NCI-H524 (cell line): ENCODE data around the gene DNM1L.

Source experiments
- DNase-seq, 2 experiments: peaks; one replicate each; lab custom pipeline; 2025; lab: John Stamatoyannopoulos, UW

Gene DNM1L

DNA sequence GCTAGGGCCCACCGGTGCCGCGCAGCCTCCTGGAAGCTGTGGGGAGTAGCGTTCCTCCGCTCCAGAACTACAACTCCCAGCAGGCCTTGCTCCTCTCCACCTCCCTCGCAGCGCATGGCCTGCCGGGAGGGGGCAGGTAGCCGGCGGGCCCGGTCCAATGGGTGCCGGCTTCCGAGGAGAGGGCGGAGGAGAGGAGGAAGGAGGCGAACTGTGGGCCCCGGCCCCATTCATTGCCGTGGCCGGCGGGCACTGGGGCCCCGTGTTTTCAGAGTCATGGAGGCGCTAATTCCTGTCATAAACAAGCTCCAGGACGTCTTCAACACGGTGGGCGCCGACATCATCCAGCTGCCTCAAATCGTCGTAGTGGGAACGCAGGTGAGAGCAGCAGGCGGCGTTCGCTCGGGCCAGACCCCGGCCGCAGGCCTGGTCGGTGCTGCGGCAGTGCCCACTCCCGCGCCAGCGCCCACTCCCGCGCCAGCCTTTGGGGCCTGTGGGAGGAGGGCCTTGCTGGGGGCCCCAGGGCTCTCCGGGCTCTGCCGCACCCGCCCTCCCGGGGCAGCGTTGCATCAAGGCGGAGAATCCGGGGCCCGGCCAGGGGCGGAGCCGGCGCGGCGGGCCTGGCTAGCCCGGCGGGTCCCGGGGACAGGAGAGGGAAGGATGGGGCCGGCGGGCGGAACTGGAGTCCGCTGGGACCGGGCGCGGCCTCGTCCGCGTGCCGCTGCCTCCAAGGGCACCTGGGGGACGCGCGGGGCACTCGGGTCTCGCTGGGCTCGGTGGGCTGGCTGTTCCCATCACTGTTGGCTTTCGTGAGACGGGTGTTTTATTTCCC is at the start of gene DNM1L:
Gene DNM1L (plus strand): TSS at position 211 of the 829 bp plus-strand sequence. CDS start 63 bp downstream, at position 274.
- DNase-seq: peak; percentile 86 to 94

GRCh38 chr12:32641287-32641901 is 37.7 kb upstream of the DNM1L start:
- no peak for DNase-seq

DNA sequence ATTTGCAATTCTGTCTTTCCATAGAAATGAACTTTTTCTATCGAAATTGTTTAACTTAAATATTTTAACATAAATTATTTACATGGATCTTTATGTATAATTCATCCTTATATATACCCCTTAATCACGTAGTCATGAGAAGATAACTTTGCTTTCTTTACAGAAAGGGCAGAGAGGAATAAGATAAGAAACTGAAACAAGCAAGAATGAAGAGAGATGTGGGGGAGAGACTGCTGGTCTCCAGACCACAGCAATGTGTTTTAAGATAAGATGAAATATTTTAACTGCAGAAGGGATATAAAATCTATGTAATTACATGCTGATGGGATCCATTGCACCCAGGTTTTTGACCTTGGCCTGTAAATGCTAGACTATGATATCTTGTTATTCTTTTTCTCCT is 34.7 kb upstream of the DNM1L start:
- DNase-seq: no peak

GRCh38 chr12:32647275-32647674 is 31.8 kb upstream of the DNM1L start:
- no peak for DNase-seq

DNA sequence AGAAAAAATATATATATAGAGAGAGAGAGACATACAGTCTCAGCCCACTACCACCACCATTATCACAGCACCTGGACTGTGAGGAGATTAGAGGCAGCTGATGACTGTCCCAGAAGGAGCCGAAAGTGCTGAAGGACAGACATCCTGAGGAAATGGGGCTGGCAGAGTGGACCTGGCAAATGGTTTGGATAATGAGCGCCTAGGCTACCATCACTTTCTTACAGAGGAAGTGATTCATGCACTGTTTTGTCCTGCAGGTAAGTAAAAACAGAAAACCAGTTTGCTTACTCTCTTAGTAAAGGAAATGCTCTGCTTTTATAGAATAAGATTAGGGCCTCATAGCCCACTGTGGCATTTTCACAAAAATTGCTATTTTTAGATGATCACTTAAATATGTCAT is 28.6 kb upstream of the DNM1L start:
- no peak for DNase-seq

DNA sequence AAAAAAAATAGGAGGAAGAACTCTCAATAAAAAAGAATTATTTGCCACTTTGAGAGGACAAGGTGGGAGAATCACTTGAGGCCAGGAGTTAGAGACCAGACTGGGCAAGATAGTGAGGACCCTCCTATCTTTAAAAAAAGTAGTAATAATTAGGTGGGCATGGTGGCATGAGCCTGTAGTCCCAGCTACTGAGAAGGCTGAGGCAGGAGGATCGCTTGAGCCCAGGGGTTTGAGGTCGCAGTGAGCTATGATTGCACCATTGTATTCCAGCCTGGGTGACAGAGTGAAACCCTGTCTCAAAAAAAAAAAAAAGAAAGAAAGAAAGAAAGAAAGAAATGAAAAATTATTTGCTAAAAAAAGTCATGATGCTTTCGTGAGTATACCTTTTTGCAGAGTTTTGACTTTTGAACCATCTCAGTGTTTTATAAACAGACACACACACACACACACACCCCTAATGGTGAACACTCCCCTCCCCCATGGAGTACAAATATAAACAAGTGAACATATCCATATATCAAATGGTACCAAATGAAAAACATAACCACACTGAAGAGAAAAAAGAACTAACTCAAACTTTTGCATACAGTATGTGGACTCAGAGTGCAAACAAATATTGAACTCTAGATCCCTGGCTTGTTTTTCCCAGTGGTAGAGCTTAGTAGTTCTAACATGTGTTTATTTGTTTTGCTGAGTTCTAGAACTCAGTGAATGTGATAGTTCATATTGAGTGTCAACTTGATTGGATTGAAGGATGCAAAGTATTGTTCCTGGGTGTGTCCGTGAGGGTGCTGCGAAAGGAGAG is 27.7 kb upstream of the DNM1L start:
- DNase-seq: no peak

GRCh38 chr12:32651956-32652210 is 27.2 kb upstream of the DNM1L start:
- DNase-seq: no peak

DNA sequence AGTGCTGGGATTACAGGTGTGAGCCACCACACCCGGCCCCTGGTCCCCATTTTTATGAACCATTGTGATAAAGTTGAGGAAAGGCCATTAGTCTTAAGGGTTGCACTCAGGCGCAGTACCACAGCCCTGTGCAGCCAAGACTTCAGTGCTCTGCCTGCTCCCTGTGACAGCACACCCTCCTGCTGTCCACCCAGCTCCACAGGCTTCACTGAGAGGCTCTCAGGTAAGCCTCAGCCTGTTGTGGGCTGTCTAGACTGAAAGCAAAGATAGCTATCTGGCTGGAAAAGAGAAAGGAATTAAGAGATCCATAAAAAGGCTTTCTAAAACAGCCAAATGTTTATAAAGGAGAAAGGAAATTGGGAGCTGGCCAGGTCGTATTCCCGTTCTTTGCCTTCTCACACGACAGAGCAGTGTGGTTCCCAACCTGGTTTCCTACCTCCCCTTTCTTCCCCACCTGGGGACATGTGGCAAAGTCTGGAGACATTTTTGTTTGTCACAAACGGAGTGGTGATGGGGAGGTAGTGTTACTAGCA is 19.1 kb upstream of the DNM1L start:
- no peak for DNase-seq

DNA sequence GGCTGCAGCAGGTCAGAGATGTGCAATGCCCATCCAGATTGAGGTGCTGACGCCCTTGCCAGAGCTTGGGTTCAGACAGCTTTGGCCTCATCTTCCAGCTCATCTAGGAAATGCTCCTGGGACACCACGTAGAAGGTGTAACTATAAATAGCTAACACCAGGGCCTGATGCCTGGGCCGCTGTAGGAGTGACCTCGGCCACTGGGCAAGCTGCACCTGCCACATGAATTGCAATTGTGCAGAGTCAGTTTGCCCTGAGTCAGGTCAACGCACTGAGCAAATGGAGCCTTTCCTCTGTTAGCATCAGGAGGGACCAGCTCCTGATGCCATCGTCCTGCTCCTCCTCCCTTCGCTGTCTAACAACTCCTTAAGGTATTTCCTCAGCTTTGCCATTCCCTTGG is 17.4 kb upstream of the DNM1L start:
- no peak for DNase-seq

GRCh38 chr12:32662665-32663064 is 16.4 kb upstream of the DNM1L start:
- DNase-seq: no peak

GRCh38 chr12:32666018-32666417 is 13.1 kb upstream of the DNM1L start:
- DNase-seq: no peak

GRCh38 chr12:32669584-32669983 is 9.5 kb upstream of the DNM1L start:
- DNase-seq: no peak

- DNase-seq: peak; percentile 45 to 85
Observed at GRCh38 chr12:32671930-32672780, 6.9 kb upstream of the DNM1L start.

GRCh38 chr12:32679920-32680237 is 778 bp downstream of the DNM1L start:
- DNase-seq: peak in 1 of 2 experiments; percentile 56

- no peak for DNase-seq
Observed at GRCh38 chr12:32680787-32681186, 1.7 kb downstream of the DNM1L start.

DNA sequence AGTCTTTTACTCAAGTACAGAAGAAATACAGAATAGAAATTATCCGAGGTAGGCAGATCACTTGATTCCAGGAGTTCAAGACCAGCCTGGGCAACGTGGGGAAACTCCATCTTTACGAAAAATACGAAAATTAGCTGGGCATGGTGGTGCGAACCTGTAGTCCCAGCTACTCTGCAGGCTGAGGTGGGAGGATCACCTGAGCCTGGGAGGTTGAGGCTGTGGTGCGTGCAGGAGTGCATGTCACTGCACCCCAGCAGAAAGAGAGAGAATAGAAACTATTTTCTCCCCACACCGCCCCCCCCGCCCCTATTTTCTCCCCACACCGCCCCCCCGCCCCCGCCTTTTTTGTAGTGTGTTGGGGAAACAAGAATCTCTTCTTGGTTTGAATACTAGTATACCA is 2.2 kb downstream of the DNM1L start:
- DNase-seq: no peak

DNA sequence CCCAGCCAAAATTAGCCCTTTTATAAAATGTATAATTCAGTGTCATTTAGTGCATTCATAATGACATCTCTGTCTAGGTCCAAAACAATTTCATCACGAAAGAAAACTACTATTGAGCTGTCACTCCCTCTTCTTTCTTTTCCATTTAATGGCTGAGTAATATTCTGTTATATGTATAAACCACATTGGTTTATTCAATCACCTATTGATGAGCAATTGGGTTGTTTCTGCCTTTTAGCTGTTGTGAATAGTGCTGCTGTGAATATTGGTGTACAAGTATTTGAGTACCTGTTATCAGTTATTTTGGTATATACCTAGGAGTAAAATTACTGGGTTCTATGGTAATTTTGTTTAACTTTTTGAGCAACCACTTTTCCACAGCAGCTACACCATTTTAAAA is 7.2 kb downstream of the DNM1L start:
- DNase-seq: no peak

DNA sequence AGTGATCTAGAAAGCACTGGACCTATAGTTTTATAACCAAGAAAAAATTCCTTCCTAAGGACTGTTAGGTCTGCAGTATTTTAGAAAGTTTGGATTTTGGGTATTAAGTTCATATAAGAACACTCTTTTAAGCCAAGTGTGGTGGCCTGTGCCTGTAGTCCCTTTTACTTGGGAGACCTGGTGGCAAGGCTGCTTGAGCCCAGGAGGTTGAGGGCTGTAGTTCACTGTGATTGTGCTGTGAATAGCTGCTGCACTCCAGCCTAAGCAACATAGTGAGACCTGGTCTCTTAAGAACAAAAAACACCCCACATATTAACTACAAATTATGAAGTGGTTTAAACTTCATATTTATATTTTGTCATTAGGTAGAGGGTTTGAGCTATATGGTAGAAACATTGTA is 9.7 kb downstream of the DNM1L start:
- no peak for DNase-seq

GRCh38 chr12:32690927-32691326 is 11.8 kb downstream of the DNM1L start:
- no peak for DNase-seq

DNA sequence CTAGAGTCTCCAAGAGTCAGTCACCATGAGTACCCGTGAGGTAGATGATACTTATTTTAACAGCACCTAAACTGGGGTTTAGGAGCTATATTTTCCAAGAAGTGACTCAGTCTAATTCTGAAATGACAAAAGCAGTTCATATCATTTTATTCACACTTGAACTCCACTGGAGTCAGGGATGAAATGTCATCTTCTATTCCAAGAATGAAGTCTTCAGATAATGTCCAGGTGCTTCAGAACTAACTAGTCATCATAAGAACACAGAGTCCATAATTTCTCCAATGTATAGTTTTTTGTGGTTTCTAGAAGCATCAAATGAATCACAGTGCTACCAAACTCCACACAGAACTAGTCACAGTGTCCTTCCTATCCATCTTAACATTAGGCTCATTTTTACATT is 13.3 kb downstream of the DNM1L start:
- no peak for DNase-seq

- DNase-seq: no peak
Observed at GRCh38 chr12:32693036-32693435, 13.9 kb downstream of the DNM1L start.

DNA sequence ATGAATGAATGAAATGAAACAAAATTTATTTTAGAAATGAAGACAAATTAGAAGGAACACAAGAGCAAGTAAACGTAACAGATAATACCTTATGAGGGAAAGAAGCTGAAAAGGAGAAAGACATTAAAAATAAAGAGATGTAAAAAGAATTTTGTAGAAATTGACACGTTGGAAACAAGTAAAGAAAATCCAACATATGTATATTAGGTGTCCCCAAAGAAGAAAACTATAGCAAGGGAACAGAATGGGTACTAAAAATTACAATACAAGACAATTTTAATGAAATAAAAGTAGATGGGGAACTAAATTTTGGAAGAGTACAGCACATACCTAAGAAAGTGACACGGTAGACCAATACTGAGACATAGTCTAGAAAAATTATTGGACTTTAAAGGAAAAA is 16.7 kb downstream of the DNM1L start:
- DNase-seq: no peak
